Measurements from ENCODE around the gene MSL3B.
"Not testable (repeated sequence)": the region's sequence is repeated elsewhere in the genome, so short reads cannot be mapped to it uniquely, and the experiment has no call there.

MSL3B gene

DNA sequence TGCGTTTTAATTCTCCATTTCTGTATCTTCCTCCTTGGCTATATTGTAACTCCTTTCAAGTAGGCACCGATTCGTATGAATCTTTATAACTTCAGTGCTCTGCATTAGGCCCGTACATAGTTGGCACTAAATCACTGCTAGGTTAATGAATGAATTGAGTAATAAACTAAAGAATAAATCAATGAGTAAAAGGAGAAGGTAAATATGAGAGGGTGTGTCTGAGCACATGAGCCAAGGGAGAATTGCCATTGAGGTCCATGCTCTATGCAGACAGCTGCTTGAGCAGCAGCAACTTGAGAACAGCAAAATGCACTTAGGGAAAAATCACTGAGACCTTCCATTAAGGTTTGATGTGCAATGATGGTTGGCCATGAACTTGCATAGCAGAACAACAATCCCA lies 37.8 kb upstream of the MSL3B start:
- no peaks in the 10 kb centered on the region for H3K9me3 ChIP-seq
- no peaks in the 10 kb centered on the region for H3K4me1 ChIP-seq
- H3K36me3 ChIP-seq, result no peaks in the 10 kb centered on the region
- TF ChIP-seq, protein P1, sequence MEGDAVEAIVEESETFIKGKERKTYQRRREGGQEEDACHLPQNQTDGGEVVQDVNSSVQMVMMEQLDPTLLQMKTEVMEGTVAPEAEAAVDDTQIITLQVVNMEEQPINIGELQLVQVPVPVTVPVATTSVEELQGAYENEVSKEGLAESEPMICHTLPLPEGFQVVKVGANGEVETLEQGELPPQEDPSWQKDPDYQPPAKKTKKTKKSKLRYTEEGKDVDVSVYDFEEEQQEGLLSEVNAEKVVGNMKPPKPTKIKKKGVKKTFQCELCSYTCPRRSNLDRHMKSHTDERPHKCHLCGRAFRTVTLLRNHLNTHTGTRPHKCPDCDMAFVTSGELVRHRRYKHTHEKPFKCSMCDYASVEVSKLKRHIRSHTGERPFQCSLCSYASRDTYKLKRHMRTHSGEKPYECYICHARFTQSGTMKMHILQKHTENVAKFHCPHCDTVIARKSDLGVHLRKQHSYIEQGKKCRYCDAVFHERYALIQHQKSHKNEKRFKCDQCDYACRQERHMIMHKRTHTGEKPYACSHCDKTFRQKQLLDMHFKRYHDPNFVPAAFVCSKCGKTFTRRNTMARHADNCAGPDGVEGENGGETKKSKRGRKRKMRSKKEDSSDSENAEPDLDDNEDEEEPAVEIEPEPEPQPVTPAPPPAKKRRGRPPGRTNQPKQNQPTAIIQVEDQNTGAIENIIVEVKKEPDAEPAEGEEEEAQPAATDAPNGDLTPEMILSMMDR (IDR thresholded peaks at IDR 0.05), result no peak
- no peak overlapping the region for H3K4me3 ChIP-seq
- DNase-seq (ENCODE audit: low spot score in 2 of 2), result no peak
- H3K27ac ChIP-seq, result no peak overlapping the region
- intact Hi-C loops (cut with DNase I), result no loop called here
- H3K27me3 ChIP-seq, result no peaks in the 10 kb centered on the region

DNA sequence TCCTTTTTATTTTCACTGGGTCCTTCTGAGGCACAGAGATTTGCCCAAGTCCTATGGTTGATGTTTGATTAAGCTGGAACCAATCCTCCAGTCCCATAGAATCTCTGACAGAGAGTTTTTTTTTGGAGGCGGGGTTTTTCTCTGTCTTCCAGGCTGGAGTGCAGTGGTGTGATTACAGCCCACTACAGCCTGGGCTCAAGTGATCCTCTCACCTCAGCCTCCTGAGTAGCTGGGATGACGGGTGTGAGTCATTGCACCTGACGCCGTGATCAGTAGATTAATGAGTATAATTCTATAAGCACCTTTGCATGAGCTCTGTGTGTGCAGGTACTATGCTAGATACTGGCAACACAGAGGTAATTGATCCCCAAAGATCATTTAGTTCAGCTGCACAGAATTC lies 33.7 kb upstream of the MSL3B start:
- TF ChIP-seq, protein P1 (IDR thresholded peaks at IDR 0.05), result no peak
- no peaks in the 10 kb centered on the region for H3K27me3 ChIP-seq
- H3K27ac ChIP-seq, result no peak overlapping the region
- H3K4me1 ChIP-seq, result no peaks in the 10 kb centered on the region
- no peaks in the 10 kb centered on the region for H3K9me3 ChIP-seq
- no peak for DNase-seq (ENCODE audit: low spot score in 2 of 2)
- intact Hi-C loops (cut with DNase I), result no loop called here
- H3K4me3 ChIP-seq, result no peak overlapping the region
- no peaks in the 10 kb centered on the region for H3K36me3 ChIP-seq

DNA sequence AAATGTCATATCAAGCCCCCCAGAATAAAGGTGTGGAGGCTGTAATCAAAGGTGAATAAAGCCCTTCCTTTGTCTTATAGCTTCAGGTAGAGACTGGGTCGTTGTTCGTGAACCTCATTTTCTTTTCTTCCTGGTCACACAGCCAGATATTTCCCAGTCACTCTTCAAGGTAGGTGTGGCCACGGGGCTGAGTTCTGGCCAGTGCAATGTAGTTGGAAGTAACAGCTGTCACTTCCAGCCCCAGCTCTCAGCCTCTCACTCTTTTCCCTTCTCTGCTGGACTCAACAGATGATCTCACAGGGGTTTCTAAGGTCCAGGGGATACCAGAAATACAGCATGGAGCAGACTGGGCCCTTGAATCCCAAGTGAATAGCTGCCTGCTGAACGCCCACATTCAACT lies 33.2 kb upstream of the MSL3B start:
- DNase-seq (ENCODE audit: low spot score in 2 of 2), result no peak
- Histone ChIP-seq H3K4me3 (no peak overlapping the region), H3K36me3 (no peaks in the 10 kb centered on the region), H3K27me3 (no peaks in the 10 kb centered on the region), H3K27ac (no peak overlapping the region), H3K9me3 (no peaks in the 10 kb centered on the region), H3K4me1 (no peaks in the 10 kb centered on the region)
- intact Hi-C loops (cut with DNase I), result no loop called here
- TF ChIP-seq, protein P1 (IDR thresholded peaks at IDR 0.05), result no peak

DNA sequence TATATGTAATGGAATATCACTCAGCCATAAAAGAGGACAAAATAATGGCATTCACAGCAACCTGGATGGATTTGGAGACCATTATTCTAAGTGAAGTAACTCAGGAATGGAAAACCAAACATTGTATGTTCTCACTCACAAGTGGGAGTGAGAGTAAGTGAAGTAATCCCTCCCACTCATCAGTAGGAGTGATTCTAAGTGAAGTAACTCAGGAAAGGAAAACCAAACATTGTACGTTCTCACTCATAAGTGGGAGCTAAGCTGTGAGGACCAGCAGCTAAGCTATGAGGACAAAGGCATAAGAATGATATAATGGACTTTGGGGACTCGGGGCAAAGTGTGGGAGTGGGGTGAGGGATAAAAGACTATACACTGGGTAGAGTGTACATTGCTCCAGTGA lies 28.1 kb upstream of the MSL3B start:
- H3K27me3 ChIP-seq; H3K36me3 ChIP-seq; DNase-seq (ENCODE audit: low spot score in 2 of 2); H3K9me3 ChIP-seq; intact Hi-C loops (cut with DNase I); H3K27ac ChIP-seq; H3K4me3 ChIP-seq; H3K4me1 ChIP-seq: not testable (repeated sequence)

DNA sequence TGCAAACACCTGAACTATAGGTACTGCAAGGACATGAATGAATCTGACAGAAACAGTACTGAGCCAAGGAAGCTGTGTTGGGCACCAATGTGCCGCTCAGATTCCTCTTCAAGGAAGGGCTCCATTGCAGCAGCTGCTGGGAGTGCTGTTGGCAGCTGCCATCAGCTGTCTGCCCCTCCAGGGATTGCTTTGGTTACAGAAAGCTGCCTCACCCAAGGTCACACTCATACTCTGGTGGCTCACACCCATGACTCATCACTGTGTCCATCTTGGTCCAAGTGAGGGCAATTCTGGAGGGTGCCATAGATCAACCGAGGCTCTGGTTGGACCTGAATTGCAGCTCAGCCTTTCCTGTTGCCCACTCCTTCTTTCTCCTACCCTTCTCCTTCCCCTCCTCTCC lies 24.6 kb upstream of the MSL3B start:
- Histone ChIP-seq H3K4me3 (no peak overlapping the region), H3K4me1 (no peaks in the 10 kb centered on the region), H3K9me3 (no peaks in the 10 kb centered on the region), H3K36me3 (no peaks in the 10 kb centered on the region), H3K27me3 (no peaks in the 10 kb centered on the region), H3K27ac (no peak overlapping the region)
- intact Hi-C loops (cut with DNase I), result no loop called here
- DNase-seq (ENCODE audit: low spot score in 2 of 2), result no peak
- TF ChIP-seq, protein P1 (IDR thresholded peaks at IDR 0.05), result no peak

DNA sequence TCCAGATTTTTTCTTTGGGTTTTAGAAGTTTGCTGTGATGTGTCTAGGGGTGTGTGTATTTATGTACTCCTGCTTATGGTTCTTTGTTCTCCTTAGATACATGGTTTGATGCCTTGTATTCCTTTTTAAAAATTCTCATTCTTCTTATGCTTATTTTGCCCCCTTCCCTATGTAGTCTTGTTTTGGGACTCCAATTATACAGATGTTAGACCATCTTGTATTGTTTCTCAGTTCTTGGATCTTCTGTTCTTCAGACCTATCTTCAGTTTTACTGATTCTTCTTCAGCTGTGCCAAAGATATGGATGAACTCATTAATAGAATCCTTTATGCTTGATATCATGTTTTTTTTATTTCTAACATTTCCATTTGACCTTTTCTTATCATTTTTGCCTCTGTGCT lies 14.2 kb upstream of the MSL3B start:
- no peaks in the 10 kb centered on the region for H3K36me3 ChIP-seq
- intact Hi-C loops (cut with DNase I), result no loop called here
- no peaks in the 10 kb centered on the region for H3K27me3 ChIP-seq
- DNase-seq (ENCODE audit: low spot score in 2 of 2), result no peak
- TF ChIP-seq, protein P1 (IDR thresholded peaks at IDR 0.05), result no peak
- no peak overlapping the region for H3K4me3 ChIP-seq
- no peak overlapping the region for H3K27ac ChIP-seq
- no peaks in the 10 kb centered on the region for H3K4me1 ChIP-seq
- H3K9me3 ChIP-seq, result peaks cover 0 to 17% of the 10 kb centered on the region in 2 donors

DNA sequence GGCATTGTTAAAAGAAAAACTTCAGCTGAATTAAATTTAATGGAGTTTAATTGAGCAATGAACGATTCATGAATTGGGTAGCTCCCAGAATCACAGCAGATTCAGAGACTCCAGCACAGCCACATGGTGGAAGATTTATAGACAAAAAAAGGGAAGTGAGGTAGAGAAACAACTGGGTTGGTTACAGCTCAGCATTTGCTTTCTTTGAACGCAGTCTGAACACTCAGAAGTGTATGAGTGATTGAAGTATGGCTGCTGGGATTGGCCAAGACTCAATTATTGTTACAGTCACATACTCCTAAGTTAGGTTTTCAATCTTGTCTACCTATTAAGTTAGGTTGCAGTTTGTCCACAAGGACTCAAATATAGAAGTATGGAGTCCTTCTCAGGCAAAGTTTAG lies 3.9 kb upstream of the MSL3B start:
- H3K36me3 ChIP-seq; H3K4me3 ChIP-seq; intact Hi-C loops (cut with DNase I); H3K9me3 ChIP-seq; H3K27ac ChIP-seq; H3K4me1 ChIP-seq; H3K27me3 ChIP-seq; DNase-seq (ENCODE audit: low spot score in 2 of 2): not testable (repeated sequence)

Data from ascending aorta (tissue), 2 donors.